PC-3 (cell line): ENCODE measurements around the gene SLC25A29.

Experiments
- CTCF ChIP-seq: fragments of 300-600 bp; sonication (generic); conservative IDR thresholded peaks from 2 replicates; pipeline ENCODE4 v1.5.1; 2017; ENCODE audit warnings: antibody characterized with exemption, low read depth, mild to moderate bottlenecking, low read length
- EZH2 ChIP-seq: fragments of 300-600 bp; sonication (generic); IDR thresholded peaks from one replicate; pipeline ENCODE4 v1.6.1; 2017; ENCODE audit warnings: antibody characterized with exemption, mild to moderate bottlenecking, low read length; ENCODE audit not compliant: unreplicated experiment
- EZH2phosphoT487 ChIP-seq: fragments of 300-600 bp; sonication (generic); IDR thresholded peaks from 2 replicates; pipeline ENCODE4 v1.6.1; 2018; ENCODE audit warnings: mild to moderate bottlenecking, antibody characterized with exemption, low read length, borderline replicate concordance

- TF ChIP-seq CTCF (no peak), EZH2 (no peak), EZH2phosphoT487 (no peak)
Measured at GRCh38 chr14:100323942-100324307, 17.7 kb upstream of the SLC25A29 start.
